ENCODE results near the gene MED12L.
A peak's percentile ranks its signal among the peaks of the same experiment; 100 is the strongest.

MED12L gene

DNA sequence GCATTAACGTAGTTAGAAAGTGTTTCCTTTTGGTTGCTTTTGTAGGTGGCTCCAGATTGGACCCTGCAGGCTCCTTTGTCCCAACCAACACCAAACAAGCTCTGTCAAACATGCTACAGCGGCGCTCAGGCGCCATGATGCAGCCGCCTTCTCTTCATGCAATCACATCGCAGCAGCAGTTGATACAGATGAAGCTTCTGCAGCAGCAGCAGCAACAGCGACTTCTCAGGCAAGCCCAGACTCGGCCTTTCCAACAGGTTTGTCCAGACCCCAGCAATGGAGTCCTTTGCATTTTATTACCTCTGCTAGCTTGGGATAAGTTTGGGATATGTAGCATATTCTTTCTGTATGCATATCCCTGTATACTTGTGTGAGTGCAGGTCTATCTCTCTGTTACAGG lies 309.1 kb downstream of the MED12L start:
- Mint-ChIP-seq H3K27ac (no peak overlapping the region), H3K9me3 (no peaks in the 10 kb centered on the region), H3K4me3 (no peak overlapping the region), H3K27me3 (no peaks in the 10 kb centered on the region), H3K4me1 (peaks cover 40% of the 10 kb centered on the region), H3K36me3 (no peaks in the 10 kb centered on the region)
- ATAC-seq, result no peak

DNA sequence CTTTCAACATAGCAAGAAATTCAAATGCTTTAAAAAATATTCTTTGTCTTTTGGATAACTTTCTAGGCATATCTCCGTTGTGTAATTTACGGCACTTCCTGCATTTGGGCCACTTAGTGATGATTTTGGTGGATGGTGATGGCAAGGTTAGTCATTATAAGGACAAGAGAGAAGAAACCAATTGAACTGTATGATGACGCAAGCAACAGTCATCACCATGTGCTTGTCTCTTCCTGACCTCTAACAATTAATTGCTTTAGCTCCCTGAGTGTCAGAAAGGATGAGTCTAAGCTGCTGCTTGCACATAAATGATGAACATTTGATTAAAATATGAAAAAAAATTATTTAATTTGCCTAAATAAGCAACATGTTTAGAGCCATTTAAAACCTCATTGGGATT lies 310.3 kb downstream of the MED12L start:
- no peaks in the 10 kb centered on the region for H3K36me3 Mint-ChIP-seq
- no peaks in the 10 kb centered on the region for H3K9me3 Mint-ChIP-seq
- peaks cover 34% of the 10 kb centered on the region for H3K4me1 Mint-ChIP-seq
- ATAC-seq, result no peak
- H3K4me3 Mint-ChIP-seq, result no peak overlapping the region
- no peaks in the 10 kb centered on the region for H3K27me3 Mint-ChIP-seq
- H3K27ac Mint-ChIP-seq, result no peak overlapping the region

DNA sequence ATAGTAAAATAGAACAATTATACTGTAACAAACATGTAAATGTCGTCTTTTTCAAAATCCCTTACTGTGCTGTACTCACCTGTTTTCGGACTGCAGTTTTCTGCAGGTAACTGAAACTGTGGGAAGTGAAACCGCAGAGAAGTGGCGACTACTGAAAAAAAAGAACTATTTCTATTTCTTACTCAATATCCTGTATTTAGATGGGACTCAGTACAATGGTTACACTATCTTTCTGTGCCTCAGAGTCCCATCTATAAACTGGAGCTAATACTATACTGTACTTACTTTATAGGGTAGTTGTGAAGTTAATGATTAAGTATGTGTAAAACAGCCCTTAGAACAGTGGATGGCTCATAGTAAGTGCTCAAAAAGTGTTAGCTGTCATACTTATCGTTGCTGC lies 313.4 kb downstream of the MED12L start:
- Mint-ChIP-seq H3K27me3 (no peaks in the 10 kb centered on the region), H3K9me3 (no peaks in the 10 kb centered on the region), H3K4me3 (no peak overlapping the region), H3K4me1 (peaks cover 12% of the 10 kb centered on the region), H3K36me3 (no peaks in the 10 kb centered on the region), H3K27ac (no peak overlapping the region)
- ATAC-seq, result no peak

DNA sequence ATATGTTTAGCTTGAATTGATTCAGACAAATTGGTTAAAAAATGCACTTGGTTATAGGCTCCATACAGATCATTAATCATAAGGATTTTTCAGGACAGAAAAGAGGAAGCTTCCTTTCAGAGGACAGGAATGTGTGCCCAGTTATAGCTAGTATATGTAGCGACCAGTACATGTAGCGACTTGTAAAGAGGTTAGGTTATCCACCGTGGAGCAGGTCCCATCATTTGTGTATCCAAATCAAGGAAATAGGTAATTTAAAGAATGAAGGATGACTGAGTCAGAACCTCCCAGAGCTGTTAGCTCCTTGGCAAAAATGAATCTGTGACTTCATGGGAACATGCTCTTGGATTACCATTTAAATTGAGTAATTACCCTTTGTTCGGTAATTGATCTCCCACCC lies 314.9 kb downstream of the MED12L start:
- Mint-ChIP-seq H3K27ac (no peak overlapping the region), H3K9me3 (no peaks in the 10 kb centered on the region), H3K36me3 (no peaks in the 10 kb centered on the region), H3K4me1 (peaks cover 7% of the 10 kb centered on the region), H3K27me3 (no peaks in the 10 kb centered on the region), H3K4me3 (no peak overlapping the region)
- ATAC-seq, result no peak

DNA sequence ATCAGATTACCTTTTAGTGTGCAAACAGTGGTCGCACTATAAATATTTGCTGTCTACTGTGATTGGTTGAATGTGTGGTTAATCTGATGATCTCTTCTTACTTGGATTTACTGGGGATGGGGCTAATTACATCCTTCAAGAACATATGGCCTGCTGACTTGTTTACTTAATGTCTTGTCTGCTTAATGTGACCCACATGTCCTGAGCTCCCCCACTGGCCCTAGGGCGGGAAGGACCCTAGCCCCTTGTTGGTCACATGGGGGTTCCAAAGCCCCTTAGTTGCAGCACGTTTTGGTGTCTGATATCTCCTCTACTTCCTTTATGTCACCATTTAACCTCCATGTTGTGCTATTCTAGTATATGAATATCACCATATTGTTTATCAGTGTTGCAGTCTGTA lies 316.9 kb downstream of the MED12L start:
- H3K27me3 Mint-ChIP-seq, result no peaks in the 10 kb centered on the region
- H3K4me3 Mint-ChIP-seq, result no peak overlapping the region
- H3K27ac Mint-ChIP-seq, result no peak overlapping the region
- H3K9me3 Mint-ChIP-seq, result no peaks in the 10 kb centered on the region
- no peak for ATAC-seq
- H3K4me1 Mint-ChIP-seq, result no peaks in the 10 kb centered on the region
- H3K36me3 Mint-ChIP-seq, result no peaks in the 10 kb centered on the region

DNA sequence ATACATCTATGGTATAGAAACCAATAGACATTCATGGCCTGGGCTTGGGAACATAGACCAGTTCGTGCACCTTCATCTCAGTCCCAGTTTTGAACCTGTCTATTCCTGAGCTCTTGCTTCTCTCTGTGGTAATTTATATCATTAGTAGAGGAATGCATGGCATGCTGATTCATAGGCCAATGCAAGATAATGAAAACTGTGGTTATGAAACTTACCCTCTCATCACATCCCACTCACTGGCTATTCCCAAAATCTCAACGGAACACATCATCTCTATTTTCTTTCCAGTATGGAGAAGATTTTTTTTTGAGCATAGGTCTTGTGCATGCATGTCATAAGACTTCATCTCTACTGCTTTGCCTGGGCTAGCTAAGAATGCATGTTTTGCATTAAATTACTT lies 317.8 kb downstream of the MED12L start:
- Mint-ChIP-seq H3K27ac (no peak overlapping the region), H3K36me3 (no peaks in the 10 kb centered on the region), H3K4me1 (no peaks in the 10 kb centered on the region), H3K9me3 (no peaks in the 10 kb centered on the region), H3K4me3 (no peak overlapping the region), H3K27me3 (no peaks in the 10 kb centered on the region)
- ATAC-seq, result no peak

DNA sequence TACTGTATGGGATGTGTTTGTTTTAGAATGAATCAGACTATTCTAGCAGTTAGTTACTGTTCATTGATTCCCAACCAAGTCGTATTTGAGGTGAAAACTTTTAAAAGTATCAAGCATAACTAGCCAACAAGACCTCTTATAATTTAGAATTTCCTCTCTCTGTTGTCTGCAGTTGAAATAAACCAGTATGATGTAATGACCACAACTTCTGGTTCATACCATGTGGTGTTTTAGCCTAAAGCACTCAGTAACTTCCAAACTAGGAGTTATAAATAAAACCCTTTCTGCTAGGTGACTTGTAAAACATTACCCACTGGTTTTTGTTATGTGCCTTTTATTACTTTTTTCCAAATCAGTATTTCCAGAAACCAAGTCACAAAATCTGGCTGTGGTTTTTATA lies 318.9 kb downstream of the MED12L start:
- Mint-ChIP-seq H3K9me3 (no peaks in the 10 kb centered on the region), H3K4me3 (no peak overlapping the region), H3K27ac (no peak overlapping the region), H3K36me3 (no peaks in the 10 kb centered on the region), H3K27me3 (no peaks in the 10 kb centered on the region), H3K4me1 (no peaks in the 10 kb centered on the region)
- no peak for ATAC-seq

DNA sequence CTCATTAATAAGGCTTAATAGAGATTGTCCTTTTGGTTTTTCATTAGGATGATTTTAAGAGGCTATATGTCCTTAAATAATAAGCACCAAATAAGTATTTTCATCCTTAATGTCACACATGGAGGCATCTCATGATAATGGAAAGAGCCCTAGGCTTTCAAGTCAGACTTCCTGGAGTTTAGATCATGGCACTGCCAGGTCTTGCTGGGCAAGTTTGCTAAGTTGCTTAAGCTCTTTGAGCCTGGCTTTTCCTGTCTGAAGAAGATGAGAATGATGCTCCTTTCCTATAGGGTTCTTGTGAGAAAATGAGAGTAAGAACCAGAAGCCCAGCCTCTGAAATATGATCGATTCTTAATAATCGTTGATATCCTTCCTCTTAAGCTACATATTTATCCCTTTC lies 322.5 kb downstream of the MED12L start:
- no peaks in the 10 kb centered on the region for H3K36me3 Mint-ChIP-seq
- H3K4me3 Mint-ChIP-seq, result no peak overlapping the region
- no peaks in the 10 kb centered on the region for H3K9me3 Mint-ChIP-seq
- H3K27ac Mint-ChIP-seq, result no peak overlapping the region
- no peaks in the 10 kb centered on the region for H3K27me3 Mint-ChIP-seq
- ATAC-seq, result no peak
- no peaks in the 10 kb centered on the region for H3K4me1 Mint-ChIP-seq

DNA sequence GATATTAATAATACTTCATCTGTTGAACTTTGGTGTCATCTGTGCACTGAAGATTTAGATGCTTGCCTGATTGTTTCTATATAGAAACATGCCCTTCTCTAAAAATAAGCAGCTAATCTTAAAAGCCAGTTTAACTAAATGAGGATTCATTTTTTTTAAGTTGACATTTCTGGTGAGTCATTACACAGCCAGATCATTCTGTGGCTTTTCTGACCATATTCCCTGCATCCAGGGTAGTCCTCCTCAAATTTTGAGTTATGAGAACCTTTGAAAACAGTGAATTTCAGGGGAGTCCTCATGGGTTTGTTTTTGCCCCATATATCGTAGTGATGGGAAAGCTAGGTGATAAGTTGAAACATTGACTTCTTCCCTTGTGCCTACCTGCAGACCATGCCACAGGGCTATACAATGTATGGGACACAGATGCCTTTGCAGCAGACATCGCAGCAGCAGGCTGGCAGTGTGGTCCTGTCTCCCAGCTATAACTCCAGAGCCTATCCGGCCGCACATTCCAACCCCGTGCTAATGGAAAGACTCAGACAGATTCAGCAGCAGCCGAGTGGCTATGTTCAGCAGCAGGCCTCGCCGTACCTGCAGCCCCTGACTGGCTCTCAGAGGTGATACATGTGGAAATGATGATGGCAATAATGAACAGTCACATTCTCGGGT lies 325.6 kb downstream of the MED12L start:
- ATAC-seq, result no peak
- no peaks in the 10 kb centered on the region for H3K27me3 Mint-ChIP-seq
- no peak overlapping the region for H3K4me3 Mint-ChIP-seq
- no peaks in the 10 kb centered on the region for H3K36me3 Mint-ChIP-seq
- no peak overlapping the region for H3K27ac Mint-ChIP-seq
- no peaks in the 10 kb centered on the region for H3K9me3 Mint-ChIP-seq
- H3K4me1 Mint-ChIP-seq, result no peaks in the 10 kb centered on the region

DNA sequence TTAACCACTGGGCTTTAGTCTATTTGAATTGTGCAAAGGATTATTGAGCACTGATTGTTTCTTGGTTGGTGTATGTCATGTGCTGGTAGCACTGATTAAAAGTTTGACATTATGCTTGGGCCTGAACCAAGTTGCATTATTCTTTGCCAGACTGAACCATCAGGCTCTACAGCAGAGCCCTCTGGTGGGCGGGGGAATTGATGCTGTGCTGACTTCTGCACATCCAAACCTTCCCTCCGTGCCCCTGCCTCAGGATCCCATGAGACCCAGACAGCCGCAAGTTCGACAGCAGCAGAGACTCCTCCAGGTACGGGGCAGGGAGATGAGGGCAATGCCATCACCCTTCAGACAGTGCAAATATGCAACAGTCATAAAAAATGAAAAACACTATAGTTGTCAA lies 327.5 kb downstream of the MED12L start:
- no peak overlapping the region for H3K27ac Mint-ChIP-seq
- H3K4me3 Mint-ChIP-seq, result no peak overlapping the region
- no peaks in the 10 kb centered on the region for H3K27me3 Mint-ChIP-seq
- no peak for ATAC-seq
- H3K36me3 Mint-ChIP-seq, result no peaks in the 10 kb centered on the region
- no peaks in the 10 kb centered on the region for H3K9me3 Mint-ChIP-seq
- H3K4me1 Mint-ChIP-seq, result no peaks in the 10 kb centered on the region

DNA sequence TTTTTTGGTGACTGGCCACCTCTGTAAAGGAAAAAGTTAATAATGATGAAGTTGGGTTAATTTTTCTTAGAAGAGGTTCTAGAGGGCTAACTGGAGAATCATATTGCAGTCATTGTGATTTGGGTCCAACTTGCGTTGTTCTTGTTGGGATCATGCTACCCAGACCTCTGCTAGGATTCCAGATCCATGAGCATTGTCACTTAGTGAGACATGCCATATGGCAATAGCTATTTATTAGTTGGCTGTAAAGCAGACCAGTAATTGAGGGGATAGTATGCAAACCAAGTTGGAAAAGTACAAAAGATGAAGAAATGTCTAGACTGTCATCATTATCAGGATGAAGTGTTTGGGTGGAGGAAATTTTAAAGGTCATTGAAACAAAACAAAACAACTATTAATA lies 329.8 kb downstream of the MED12L start:
- Mint-ChIP-seq H3K36me3 (no peaks in the 10 kb centered on the region), H3K4me3 (no peak overlapping the region), H3K27me3 (no peaks in the 10 kb centered on the region), H3K9me3 (no peaks in the 10 kb centered on the region), H3K4me1 (no peaks in the 10 kb centered on the region), H3K27ac (no peak overlapping the region)
- no peak for ATAC-seq

DNA sequence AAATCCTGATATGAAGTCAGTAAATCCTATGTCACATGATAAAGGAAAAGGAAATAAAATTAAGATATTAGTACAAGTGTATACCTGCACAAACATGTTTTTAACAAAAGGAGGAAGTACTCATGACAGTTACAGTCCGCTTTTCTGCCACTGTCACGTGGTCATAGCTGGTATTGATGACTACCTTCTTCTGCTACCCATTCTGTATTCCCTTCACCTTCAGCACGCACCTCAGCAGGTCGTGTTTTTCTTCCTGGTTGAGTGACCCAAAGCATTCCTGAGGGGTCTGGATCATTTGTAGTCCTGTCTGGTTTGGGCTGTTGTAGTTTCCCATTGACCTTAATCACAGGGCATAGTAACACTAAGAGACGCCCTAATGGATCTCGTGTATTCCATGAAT lies 334.3 kb downstream of the MED12L start:
- Mint-ChIP-seq H3K9me3 (no peaks in the 10 kb centered on the region), H3K4me1 (peaks cover 6% of the 10 kb centered on the region), H3K4me3 (no peak overlapping the region), H3K27ac (no peak overlapping the region), H3K27me3 (no peaks in the 10 kb centered on the region), H3K36me3 (no peaks in the 10 kb centered on the region)
- no peak for ATAC-seq

DNA sequence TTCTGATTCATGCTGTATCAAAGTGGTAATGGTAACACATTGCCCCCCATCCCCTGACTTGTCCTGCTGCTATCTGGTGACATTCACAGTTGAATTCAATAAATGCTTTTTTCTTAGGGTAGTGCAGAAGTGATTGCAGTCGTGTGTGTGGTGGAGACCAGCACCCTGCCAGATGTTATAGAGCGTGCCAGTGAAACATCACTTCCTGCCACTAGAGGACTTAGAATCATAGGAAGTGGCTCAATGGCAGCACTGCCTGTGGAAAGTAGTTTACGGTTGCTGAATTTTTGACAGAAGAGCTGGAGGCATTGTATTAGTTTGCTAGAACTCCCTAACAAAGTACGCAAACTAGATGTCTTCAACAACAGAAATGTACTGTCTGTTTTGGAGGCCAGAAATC lies 336.5 kb downstream of the MED12L start:
- H3K9me3 Mint-ChIP-seq, result no peaks in the 10 kb centered on the region
- no peak overlapping the region for H3K4me3 Mint-ChIP-seq
- H3K27ac Mint-ChIP-seq, result no peak overlapping the region
- H3K4me1 Mint-ChIP-seq, result peaks cover 18% of the 10 kb centered on the region
- H3K27me3 Mint-ChIP-seq, result no peaks in the 10 kb centered on the region
- no peaks in the 10 kb centered on the region for H3K36me3 Mint-ChIP-seq
- peak; percentile 66 for ATAC-seq

DNA sequence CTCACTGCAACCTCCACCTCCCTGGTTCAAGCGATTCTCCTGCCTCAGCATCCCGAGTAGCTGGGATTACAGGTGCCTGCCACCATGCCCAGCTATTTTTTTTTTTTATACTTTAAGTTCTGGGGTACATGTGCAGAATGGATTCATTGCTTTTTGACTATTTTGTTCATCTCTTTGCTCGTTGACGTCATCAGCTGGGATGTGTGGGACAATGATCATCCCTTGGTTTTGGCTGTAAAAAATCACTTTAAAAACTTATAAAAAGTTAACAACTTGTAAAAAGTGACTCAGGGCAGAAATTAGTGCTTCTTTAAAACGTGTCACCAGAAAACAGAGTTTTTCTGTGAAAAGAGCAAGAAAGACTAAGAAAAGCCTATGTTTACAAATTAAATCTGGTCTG lies 337.6 kb downstream of the MED12L start:
- H3K36me3 Mint-ChIP-seq, result no peaks in the 10 kb centered on the region
- no peaks in the 10 kb centered on the region for H3K9me3 Mint-ChIP-seq
- H3K27me3 Mint-ChIP-seq, result no peaks in the 10 kb centered on the region
- peaks cover 18% of the 10 kb centered on the region for H3K4me1 Mint-ChIP-seq
- ATAC-seq, result no peak
- no peak overlapping the region for H3K4me3 Mint-ChIP-seq
- no peak overlapping the region for H3K27ac Mint-ChIP-seq

DNA sequence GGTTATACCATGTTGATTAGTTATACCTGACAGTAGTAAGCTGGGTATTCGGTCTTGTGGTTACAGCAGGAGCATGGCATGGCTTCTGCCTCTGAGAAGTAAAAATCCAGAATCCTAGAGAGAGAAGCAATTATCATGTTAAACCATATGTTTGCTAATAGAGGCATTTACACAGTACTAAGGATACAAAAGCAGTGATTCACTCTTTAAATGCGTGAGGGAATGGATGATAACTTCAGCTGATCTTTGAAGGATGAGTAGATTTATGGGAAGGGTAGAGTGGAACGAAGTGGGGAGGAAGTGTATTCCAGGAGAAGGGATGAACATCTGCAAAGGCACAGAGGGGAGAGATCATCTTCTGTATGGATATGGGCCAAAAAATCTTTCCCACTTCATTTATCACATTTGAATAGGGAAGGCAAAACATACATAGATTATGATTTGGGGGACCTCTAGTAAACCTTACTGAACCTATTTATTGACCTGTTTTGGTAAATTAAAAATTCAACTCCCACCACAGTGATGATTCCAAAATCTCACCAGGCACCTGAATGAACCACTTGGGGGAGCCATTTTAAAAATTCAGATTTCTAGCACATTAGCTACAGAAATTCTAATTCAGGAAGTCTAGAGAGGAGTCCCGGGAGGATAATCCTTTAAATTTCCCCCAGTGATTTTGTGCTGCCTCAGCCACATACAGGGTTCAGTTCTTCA lies 340.3 kb downstream of the MED12L start:
- H3K4me1 Mint-ChIP-seq, result peaks cover 22% of the 10 kb centered on the region
- no peak overlapping the region for H3K4me3 Mint-ChIP-seq
- no peaks in the 10 kb centered on the region for H3K9me3 Mint-ChIP-seq
- no peaks in the 10 kb centered on the region for H3K36me3 Mint-ChIP-seq
- H3K27ac Mint-ChIP-seq, result peak overlapping the region; percentile 7
- ATAC-seq, result no peak
- no peaks in the 10 kb centered on the region for H3K27me3 Mint-ChIP-seq

DNA sequence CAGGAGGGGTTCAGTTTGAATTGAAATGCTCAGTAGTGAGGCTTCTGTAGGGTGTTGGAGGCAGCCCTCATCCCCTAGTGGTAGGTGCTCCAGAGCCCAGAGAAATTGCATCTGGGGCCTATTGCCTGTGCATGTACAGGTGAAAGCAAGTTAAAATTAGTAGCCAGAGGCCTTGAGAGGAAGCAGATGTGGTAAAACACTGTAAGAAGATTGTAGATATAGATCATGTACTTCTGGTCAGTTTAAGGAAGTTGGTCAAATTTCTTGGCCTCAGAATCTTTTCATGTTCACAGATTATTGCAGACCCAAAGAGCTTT lies 340.8 kb downstream of the MED12L start:
- no peaks in the 10 kb centered on the region for H3K9me3 Mint-ChIP-seq
- H3K4me3 Mint-ChIP-seq, result no peak overlapping the region
- H3K27ac Mint-ChIP-seq, result peak overlapping the region; percentile 7
- H3K27me3 Mint-ChIP-seq, result no peaks in the 10 kb centered on the region
- ATAC-seq, result peak; percentile 70
- H3K4me1 Mint-ChIP-seq, result peaks cover 25% of the 10 kb centered on the region
- no peaks in the 10 kb centered on the region for H3K36me3 Mint-ChIP-seq

All from stimulated activated memory B cell treated with anti-CD40 and anti-IgM and Interleukin-4, amounts not matched to agents 10 μg/mL and 1 μg/mL and 100 μg/mL, for 72 hours (primary cell).